Thyroid gland (tissue), 4 donors: Measurements from ENCODE around the gene PITPNC1.

ENCODE experiments used
- POLR2A ChIP-seq, 2 donors: fragments of 450-650 bp; IDR thresholded peaks; one replicate each; pipeline ENCODE4 v1.6.1; 2017; ENCODE audit warnings: antibody characterized with exemption in 2 of 2, mild to moderate bottlenecking in 2 of 2, moderate library complexity in 1 of 2
- TF ChIP-seq, protein P1 (sequence below), 6 experiments: fragments of 200-600 bp in 3 of 6; fragments of 450-650 bp in 3 of 6; sonication (generic) in 3 of 6; IDR thresholded peaks; one replicate each; pipeline ENCODE4 v1.5.1; 2016 to 2019; ENCODE audit warnings: antibody characterized with exemption in 6 of 6, mild to moderate bottlenecking in 2 of 6, inconsistent platforms in 1 of 6, moderate library complexity in 1 of 6

DNA sequence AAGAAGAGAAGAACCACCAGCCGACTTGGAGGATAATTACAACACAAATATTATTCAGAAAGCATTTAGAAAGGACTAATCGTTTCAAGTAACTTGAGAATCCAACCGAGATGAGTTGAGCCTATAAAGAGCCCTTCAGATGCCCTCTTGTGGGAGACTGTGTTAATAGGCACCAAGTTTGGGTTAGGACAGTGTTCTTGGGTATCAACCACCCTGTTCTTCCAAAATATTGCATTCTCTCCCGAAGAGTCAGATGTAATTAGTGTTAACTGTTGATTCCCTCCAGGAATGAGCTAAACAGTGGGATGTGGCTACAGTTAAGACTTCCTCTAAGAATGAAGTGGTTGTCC, 252.9 kb downstream of the PITPNC1 start:
- TF ChIP-seq, protein P1, sequence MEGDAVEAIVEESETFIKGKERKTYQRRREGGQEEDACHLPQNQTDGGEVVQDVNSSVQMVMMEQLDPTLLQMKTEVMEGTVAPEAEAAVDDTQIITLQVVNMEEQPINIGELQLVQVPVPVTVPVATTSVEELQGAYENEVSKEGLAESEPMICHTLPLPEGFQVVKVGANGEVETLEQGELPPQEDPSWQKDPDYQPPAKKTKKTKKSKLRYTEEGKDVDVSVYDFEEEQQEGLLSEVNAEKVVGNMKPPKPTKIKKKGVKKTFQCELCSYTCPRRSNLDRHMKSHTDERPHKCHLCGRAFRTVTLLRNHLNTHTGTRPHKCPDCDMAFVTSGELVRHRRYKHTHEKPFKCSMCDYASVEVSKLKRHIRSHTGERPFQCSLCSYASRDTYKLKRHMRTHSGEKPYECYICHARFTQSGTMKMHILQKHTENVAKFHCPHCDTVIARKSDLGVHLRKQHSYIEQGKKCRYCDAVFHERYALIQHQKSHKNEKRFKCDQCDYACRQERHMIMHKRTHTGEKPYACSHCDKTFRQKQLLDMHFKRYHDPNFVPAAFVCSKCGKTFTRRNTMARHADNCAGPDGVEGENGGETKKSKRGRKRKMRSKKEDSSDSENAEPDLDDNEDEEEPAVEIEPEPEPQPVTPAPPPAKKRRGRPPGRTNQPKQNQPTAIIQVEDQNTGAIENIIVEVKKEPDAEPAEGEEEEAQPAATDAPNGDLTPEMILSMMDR (IDR thresholded peaks at IDR 0.05): peak in 4 of 6 experiments; percentile 33 to 46 (median 38)
- TF ChIP-seq POLR2A (IDR thresholded peaks at IDR 0.05): no peak
